Ascending aorta (tissue), 2 donors: ENCODE measurements around the gene SMARCC1. TPM values are rescaled to one million over a fixed set of nuclear protein-coding genes. Genes with fewer than 3 reads are reported as not detected.

Experiments used
- DNase-seq, 2 donors: peaks; one replicate each; pipeline ENCODE4 v3.0.0-alpha.2; 2019; ENCODE audit warnings: low spot score in 2 of 2
- H3K27ac ChIP-seq, 2 donors: fragments of 200-600 bp; sonication (generic); one replicate each; pipeline ENCODE4 v1.5.1; 2016 to 2017; ENCODE audit warnings: mild to moderate bottlenecking in 1 of 2
- H3K27me3 ChIP-seq: fragments of 200-600 bp; sonication (generic); one replicate; pipeline ENCODE4 v1.5.1; 2017
- H3K36me3 ChIP-seq, 2 donors: fragments of 200-600 bp; sonication (generic); one replicate each; pipeline ENCODE4 v1.5.1; 2016
- H3K4me1 ChIP-seq, 2 donors: fragments of 200-600 bp; sonication (generic); one replicate each; pipeline ENCODE4 v1.5.1; 2016 to 2017; ENCODE audit warnings: mild to moderate bottlenecking in 1 of 2
- H3K4me3 ChIP-seq, 2 donors: fragments of 200-600 bp; sonication (generic); one replicate each; pipeline ENCODE4 v1.5.1; 2016 to 2017; ENCODE audit warnings: mild to moderate bottlenecking in 1 of 2
- H3K9me3 ChIP-seq, 2 donors: fragments of 200-600 bp; sonication (generic); one replicate each; pipeline ENCODE4 v1.5.1; 2016
- CTCF ChIP-seq, 3 experiments: fragments of 200-600 bp in 2 of 3; fragments of 450-650 bp in 1 of 3; sonication (generic) in 2 of 3; IDR thresholded peaks; one replicate each; pipeline ENCODE4 v1.5.1; 2016 to 2019; ENCODE audit warnings: antibody characterized with exemption in 3 of 3, mild to moderate bottlenecking in 1 of 3, moderate library complexity in 1 of 3
- intact Hi-C: fragments of 100-400 bp; cut with DNase I; formaldehyde crosslinking; loops from one replicate; pipeline ENCODE4 v1.15.1; 2023
- total RNA-seq: library from RNA; depleted of rRNA; stranded (reverse); fragments of >200 nt; gene quantifications from one replicate; pipeline ENCODE4 v1.1.0, GENCODE V29; 2016

SMARCC1 gene
- total RNA-seq, 1 donor from 2014 or later = 24.8 TPM

- no peak for DNase-seq
- H3K4me3 ChIP-seq = no peak overlapping the region
- H3K27ac ChIP-seq = no peak overlapping the region
- intact Hi-C loops = no loop called here
- H3K4me1 ChIP-seq = no peaks in the 10 kb centered on the region
- no peaks in the 10 kb centered on the region for H3K27me3 ChIP-seq
- TF ChIP-seq CTCF (IDR thresholded peaks at IDR 0.05) = no peak
- no peaks in the 10 kb centered on the region for H3K9me3 ChIP-seq
- H3K36me3 ChIP-seq = peaks cover 10 to 22% of the 10 kb centered on the region in 2 donors
Measured at GRCh38 chr3:47603332-47603731, 178.4 kb downstream of the SMARCC1 start.

GRCh38 chr3:47601281-47601680, 180.4 kb downstream of the SMARCC1 start:
- no peak overlapping the region for H3K27ac ChIP-seq
- H3K27me3 ChIP-seq = no peaks in the 10 kb centered on the region
- intact Hi-C loops = no loop called here
- H3K4me3 ChIP-seq = no peak overlapping the region
- H3K36me3 ChIP-seq = peaks cover 10 to 17% of the 10 kb centered on the region in 2 donors
- H3K4me1 ChIP-seq = no peaks in the 10 kb centered on the region
- H3K9me3 ChIP-seq = no peaks in the 10 kb centered on the region
- DNase-seq = no peak
- no peak for TF ChIP-seq CTCF (IDR thresholded peaks at IDR 0.05)

- Histone ChIP-seq H3K4me1 (no peaks in the 10 kb centered on the region), H3K36me3 (peaks cover 21 to 23% of the 10 kb centered on the region in 2 donors), H3K4me3 (no peak overlapping the region), H3K9me3 (no peaks in the 10 kb centered on the region), H3K27ac (no peak overlapping the region), H3K27me3 (no peaks in the 10 kb centered on the region)
- TF ChIP-seq CTCF (IDR thresholded peaks at IDR 0.05) = no peak
- no peak for DNase-seq
- intact Hi-C loops = no loop called here
Measured at GRCh38 chr3:47594792-47595191, 186.9 kb downstream of the SMARCC1 start.

GRCh38 chr3:47592066-47592795, 189.5 kb downstream of the SMARCC1 start:
- no peak for DNase-seq
- Histone ChIP-seq H3K27me3 (no peaks in the 10 kb centered on the region), H3K27ac (no peak overlapping the region), H3K9me3 (no peaks in the 10 kb centered on the region), H3K36me3 (peaks cover 31 to 43% of the 10 kb centered on the region in 2 donors), H3K4me1 (no peaks in the 10 kb centered on the region), H3K4me3 (no peak overlapping the region)
- no peak for TF ChIP-seq CTCF (IDR thresholded peaks at IDR 0.05)
- intact Hi-C loops = no loop called here

- intact Hi-C loops = no loop called here
Measured at GRCh38 chr3:47590216-47590615, 191.5 kb downstream of the SMARCC1 start.

More at GRCh38 chr3:47590216-47590615, 191.5 kb downstream of the SMARCC1 start:
- no peak for DNase-seq
- Histone ChIP-seq H3K36me3 (peaks cover 36 to 62% of the 10 kb centered on the region in 2 donors), H3K9me3 (no peaks in the 10 kb centered on the region), H3K27me3 (no peaks in the 10 kb centered on the region), H3K27ac (no peak overlapping the region), H3K4me3 (no peak overlapping the region), H3K4me1 (no peaks in the 10 kb centered on the region)
- no peak for TF ChIP-seq CTCF (IDR thresholded peaks at IDR 0.05)
